ENCODE data around the gene B4GALNT4. TPM values are rescaled to one million over a fixed set of nuclear protein-coding genes. Genes with fewer than 3 reads are reported as not detected.

Gene B4GALNT4
- total and polyA plus RNA-seq, 2 of the 13 experiments (the other 11 are each of a cell fraction or from before 2014, with no cell fraction given), result 30.5 to 50.1 TPM

DNA sequence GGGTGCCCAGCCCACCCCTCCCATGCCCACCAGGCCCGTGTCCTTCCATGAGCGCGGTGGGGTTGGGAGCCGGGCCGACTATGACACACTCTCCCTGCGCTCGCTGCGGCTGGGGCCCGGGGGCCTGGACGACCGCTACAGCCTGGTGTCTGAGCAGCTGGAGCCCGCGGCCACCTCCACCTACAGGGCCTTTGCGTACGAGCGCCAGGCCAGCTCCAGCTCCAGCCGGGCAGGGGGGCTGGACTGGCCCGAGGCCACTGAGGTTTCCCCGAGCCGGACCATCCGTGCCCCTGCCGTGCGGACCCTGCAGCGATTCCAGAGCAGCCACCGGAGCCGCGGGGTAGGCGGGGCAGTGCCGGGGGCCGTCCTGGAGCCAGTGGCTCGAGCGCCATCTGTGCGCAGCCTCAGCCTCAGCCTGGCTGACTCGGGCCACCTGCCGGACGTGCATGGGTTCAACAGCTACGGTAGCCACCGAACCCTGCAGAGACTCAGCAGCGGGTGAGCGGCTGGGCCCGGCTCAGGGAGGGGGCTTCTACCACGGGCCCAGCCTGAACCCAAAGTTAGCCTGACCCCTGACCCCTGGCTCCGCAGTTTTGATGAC is 27.7 kb downstream of the B4GALNT4 start (continued):
- TF ChIP-seq PLRG1 (conservative IDR thresholded peaks at IDR 0.05), result no peak
- TF ChIP-seq MIER3 (CRISPR knock-in tag; IDR thresholded peaks at IDR 0.05; ENCODE audit: borderline replicate concordance), result 0 out of 2 replicates have a peak, but pooled peaks have one; percentile 42
- TF ChIP-seq ZNF749 (CRISPR knock-in tag; IDR thresholded peaks at IDR 0.05; ENCODE audit: borderline replicate concordance), result peak; percentile 32; the same call in 1 of the 2 replicates
- TF ChIP-seq ZNF331 (CRISPR knock-in tag; IDR thresholded peaks at IDR 0.05), result peak; percentile 16; the same call in 1 of the 2 replicates
- TF ChIP-seq SMAD1 (CRISPR knock-in tag; IDR thresholded peaks at IDR 0.05; ENCODE audit: borderline replicate concordance, low read depth), result no peak
- TF ChIP-seq, protein P1, sequence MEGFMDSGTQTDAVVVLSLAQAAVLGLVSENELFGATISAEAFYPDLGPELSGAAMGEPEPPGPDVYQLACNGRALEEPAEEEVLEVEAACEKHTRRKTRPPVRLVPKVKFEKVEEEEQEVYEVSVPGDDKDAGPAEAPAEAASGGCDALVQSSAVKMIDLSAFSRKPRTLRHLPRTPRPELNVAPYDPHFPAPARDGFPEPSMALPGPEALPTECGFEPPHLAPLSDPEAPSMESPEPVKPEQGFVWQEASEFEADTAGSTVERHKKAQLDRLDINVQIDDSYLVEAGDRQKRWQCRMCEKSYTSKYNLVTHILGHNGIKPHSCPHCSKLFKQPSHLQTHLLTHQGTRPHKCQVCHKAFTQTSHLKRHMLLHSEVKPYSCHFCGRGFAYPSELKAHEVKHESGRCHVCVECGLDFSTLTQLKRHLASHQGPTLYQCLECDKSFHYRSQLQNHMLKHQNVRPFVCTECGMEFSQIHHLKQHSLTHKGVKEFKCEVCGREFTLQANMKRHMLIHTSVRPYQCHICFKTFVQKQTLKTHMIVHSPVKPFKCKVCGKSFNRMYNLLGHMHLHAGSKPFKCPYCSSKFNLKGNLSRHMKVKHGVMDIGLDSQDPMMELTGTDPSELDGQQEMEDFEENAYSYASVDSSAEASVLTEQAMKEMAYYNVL (CRISPR knock-in tag; IDR thresholded peaks at IDR 0.05; ENCODE audit: borderline replicate concordance), result no peak
- TF ChIP-seq NCOA5 (CRISPR knock-in tag; IDR thresholded peaks at IDR 0.05), result no peak
- TF ChIP-seq FLYWCH1 (CRISPR knock-in tag; IDR thresholded peaks at IDR 0.05), result no peak
- TF ChIP-seq, protein P2, sequence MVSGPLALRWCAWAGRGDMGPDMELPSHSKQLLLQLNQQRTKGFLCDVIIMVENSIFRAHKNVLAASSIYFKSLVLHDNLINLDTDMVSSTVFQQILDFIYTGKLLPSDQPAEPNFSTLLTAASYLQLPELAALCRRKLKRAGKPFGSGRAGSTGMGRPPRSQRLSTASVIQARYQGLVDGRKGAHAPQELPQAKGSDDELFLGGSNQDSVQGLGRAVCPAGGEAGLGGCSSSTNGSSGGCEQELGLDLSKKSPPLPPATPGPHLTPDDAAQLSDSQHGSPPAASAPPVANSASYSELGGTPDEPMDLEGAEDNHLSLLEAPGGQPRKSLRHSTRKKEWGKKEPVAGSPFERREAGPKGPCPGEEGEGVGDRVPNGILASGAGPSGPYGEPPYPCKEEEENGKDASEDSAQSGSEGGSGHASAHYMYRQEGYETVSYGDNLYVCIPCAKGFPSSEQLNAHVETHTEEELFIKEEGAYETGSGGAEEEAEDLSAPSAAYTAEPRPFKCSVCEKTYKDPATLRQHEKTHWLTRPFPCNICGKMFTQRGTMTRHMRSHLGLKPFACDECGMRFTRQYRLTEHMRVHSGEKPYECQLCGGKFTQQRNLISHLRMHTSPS (CRISPR knock-in tag; IDR thresholded peaks at IDR 0.05; ENCODE audit: low read depth), result no peak
- no peak for TF ChIP-seq ZNF101 (CRISPR knock-in tag; IDR thresholded peaks at IDR 0.05; ENCODE audit: borderline replicate concordance, low read depth)
- TF ChIP-seq, protein P3, sequence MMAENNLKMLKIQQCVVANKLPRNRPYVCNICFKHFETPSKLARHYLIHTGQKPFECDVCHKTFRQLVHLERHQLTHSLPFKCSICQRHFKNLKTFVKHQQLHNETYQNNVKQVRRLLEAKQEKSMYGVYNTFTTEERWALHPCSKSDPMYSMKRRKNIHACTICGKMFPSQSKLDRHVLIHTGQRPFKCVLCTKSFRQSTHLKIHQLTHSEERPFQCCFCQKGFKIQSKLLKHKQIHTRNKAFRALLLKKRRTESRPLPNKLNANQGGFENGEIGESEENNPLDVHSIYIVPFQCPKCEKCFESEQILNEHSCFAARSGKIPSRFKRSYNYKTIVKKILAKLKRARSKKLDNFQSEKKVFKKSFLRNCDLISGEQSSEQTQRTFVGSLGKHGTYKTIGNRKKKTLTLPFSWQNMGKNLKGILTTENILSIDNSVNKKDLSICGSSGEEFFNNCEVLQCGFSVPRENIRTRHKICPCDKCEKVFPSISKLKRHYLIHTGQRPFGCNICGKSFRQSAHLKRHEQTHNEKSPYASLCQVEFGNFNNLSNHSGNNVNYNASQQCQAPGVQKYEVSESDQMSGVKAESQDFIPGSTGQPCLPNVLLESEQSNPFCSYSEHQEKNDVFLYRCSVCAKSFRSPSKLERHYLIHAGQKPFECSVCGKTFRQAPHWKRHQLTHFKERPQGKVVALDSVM (CRISPR knock-in tag; IDR thresholded peaks at IDR 0.05), result no peak
- TF ChIP-seq ZBTB8A (CRISPR knock-in tag; IDR thresholded peaks at IDR 0.05; ENCODE audit: borderline replicate concordance, low read depth), result no peak
- TF ChIP-seq ZNF674 (CRISPR knock-in tag; IDR thresholded peaks at IDR 0.05; ENCODE audit: low read depth), result no peak
- TF ChIP-seq FOSL2 (CRISPR knock-in tag; IDR thresholded peaks at IDR 0.05), result no peak
- TF ChIP-seq XRCC5 (optimal IDR thresholded peaks at IDR 0.05; ENCODE audit: low read length), result peak; percentile 5
- peak; percentile 76; the same call in 1 of the 2 replicates for TF ChIP-seq ZMYM4 (CRISPR knock-in tag; IDR thresholded peaks at IDR 0.05)
- no peak for TF ChIP-seq ZSCAN29 (CRISPR knock-in tag; conservative IDR thresholded peaks at IDR 0.05)
- no peak for TF ChIP-seq ZNF143 (CRISPR knock-in tag; IDR thresholded peaks at IDR 0.05)
- no peak for TF ChIP-seq ZNF703 (CRISPR knock-in tag; IDR thresholded peaks at IDR 0.05; ENCODE audit: borderline replicate concordance)
- TF ChIP-seq MTA1 (CRISPR knock-in tag; IDR thresholded peaks at IDR 0.05; ENCODE audit: borderline replicate concordance), result no peak
- TF ChIP-seq RARG (CRISPR knock-in tag; IDR thresholded peaks at IDR 0.05; ENCODE audit: low read depth), result no peak
- TF ChIP-seq PHF8 (CRISPR knock-in tag; IDR thresholded peaks at IDR 0.05), result peak; percentile 65
- TF ChIP-seq ZNF83 (CRISPR knock-in tag; IDR thresholded peaks at IDR 0.05; ENCODE audit: borderline replicate concordance), result no peak; the same call in 1 of the 2 replicates
- peak; percentile 81; the same call in 1 of the 2 replicates for TF ChIP-seq SMAD9 (CRISPR knock-in tag; IDR thresholded peaks at IDR 0.05)
